ENCODE measurements around the gene SLC4A4.

- no peak for TF ChIP-seq POLR2A (IDR thresholded peaks at IDR 0.05)
- no peak for TF ChIP-seq CTCF (IDR thresholded peaks at IDR 0.05)
Measured at GRCh38 chr4:71587995-71588394, 249.2 kb downstream of the SLC4A4 start.
